Activated CD8-positive, alpha-beta T cell treated with anti-CD3 and anti-CD28 coated beads for 36 hours (primary cell): ENCODE measurements around the gene DRAM1. TPM values are rescaled to one million over a fixed set of nuclear protein-coding genes. Genes with fewer than 3 reads are reported as not detected.

Experiments used
- ATAC-seq: fragments of 200-7000 bp; cut with Tn5 transposase; one replicate; pipeline ENCODE4 v1.10.0; 2021; ENCODE audit warnings: mild to moderate bottlenecking, moderate library complexity
- CTCF ChIA-PET: fragments of 350-600 bp; sonication (Branson Sonifier 250); formaldehyde crosslinking; loops from one replicate; lab custom pipeline; 2021; ENCODE audit warnings: antibody characterized with exemption; lab: Charles Lee
- POLR2A ChIA-PET: fragments of 350-600 bp; sonication (Branson Sonifier 250); formaldehyde crosslinking; loops from one replicate; lab custom pipeline; 2021; ENCODE audit warnings: antibody characterized with exemption; lab: Charles Lee
- DNase-seq: peaks from one replicate; pipeline ENCODE4 v3.0.0-alpha.2; 2020
- H3K27ac Mint-ChIP-seq: one replicate; pipeline ENCODE4 v1.8.0; 2021; ENCODE audit warnings: mild to moderate bottlenecking, mixed read lengths
- H3K27me3 Mint-ChIP-seq: one replicate; pipeline ENCODE4 v1.8.0; 2021; ENCODE audit warnings: mixed read lengths
- H3K36me3 Mint-ChIP-seq: one replicate; pipeline ENCODE4 v1.8.0; 2021; ENCODE audit warnings: low read depth, mixed read lengths
- H3K4me1 Mint-ChIP-seq: one replicate; pipeline ENCODE4 v1.8.0; 2021; ENCODE audit warnings: low read depth, mixed read lengths
- H3K4me3 Mint-ChIP-seq: one replicate; pipeline ENCODE4 v1.8.0; 2021; ENCODE audit warnings: mild to moderate bottlenecking, moderate library complexity, mixed read lengths
- H3K9me3 Mint-ChIP-seq: one replicate; pipeline ENCODE4 v1.8.0; 2021; ENCODE audit warnings: mixed read lengths
- CTCF ChIP-seq: fragments of 200-600 bp; IDR thresholded peaks from one replicate; pipeline ENCODE4 v1.8.0; 2022; ENCODE audit warnings: antibody characterized with exemption, mild to moderate bottlenecking
- intact Hi-C: fragments of 100-400 bp; cut with micrococcal nuclease; formaldehyde crosslinking; loops from one replicate; pipeline ENCODE4 v1.10.0; 2022
- total RNA-seq, 2 experiments: library from RNA; stranded (reverse); gene quantifications; one replicate each; pipeline ENCODE4 v1.2.3, GENCODE V29; 2021

DRAM1 gene
- total RNA-seq, 2 experiments from 2014 or later: 3.8 to 4.3 TPM

- POLR2A ChIA-PET: no interaction called here
- Mint-ChIP-seq H3K27me3 (no peaks in the 10 kb centered on the region), H3K4me1 (peaks cover 3% of the 10 kb centered on the region), H3K36me3 (no peaks in the 10 kb centered on the region), H3K9me3 (no peaks in the 10 kb centered on the region), H3K4me3 (no peak overlapping the region), H3K27ac (no peak overlapping the region)
- DNase-seq (no peak), ATAC-seq (no peak)
- CTCF ChIA-PET: no interaction called here
- TF ChIP-seq CTCF: no peak
- intact Hi-C loops: no loop called here
Measured at GRCh38 chr12:101885912-101886561, 8.7 kb downstream of the DRAM1 start.

- H3K36me3 Mint-ChIP-seq: no peaks in the 10 kb centered on the region
- no peak overlapping the region for H3K27ac Mint-ChIP-seq
- H3K9me3 Mint-ChIP-seq: no peaks in the 10 kb centered on the region
- no peak overlapping the region for H3K4me3 Mint-ChIP-seq
- DNase-seq: no peak
- H3K27me3 Mint-ChIP-seq: no peaks in the 10 kb centered on the region
- TF ChIP-seq CTCF: no peak
- intact Hi-C loops: no loop called here
- no peaks in the 10 kb centered on the region for H3K4me1 Mint-ChIP-seq
- no peak for ATAC-seq
- ChIA-PET POLR2A (no interaction called here), CTCF (interaction anchor here (1.4 kb wide), 1 partner anchor 47 kb away, joined by 3 read pairs; no protein-coding TSS in a partner anchor)
Measured at GRCh38 chr12:101889211-101889752, 11.9 kb downstream of the DRAM1 start.

- Mint-ChIP-seq H3K36me3 (no peaks in the 10 kb centered on the region), H3K4me1 (no peaks in the 10 kb centered on the region), H3K4me3 (no peak overlapping the region), H3K9me3 (no peaks in the 10 kb centered on the region), H3K27me3 (no peaks in the 10 kb centered on the region), H3K27ac (no peak overlapping the region)
- ATAC-seq (no peak), DNase-seq (no peak)
- ChIA-PET POLR2A (no interaction called here), CTCF (interaction anchor here (1.0 to 1.4 kb wide), 3 partner anchors 21 to 118 kb away, joined by 3 read pairs; no protein-coding TSS in a partner anchor)
- TF ChIP-seq CTCF: no peak
- intact Hi-C loops: no loop called here
Measured at GRCh38 chr12:101891462-101891971, 14.1 kb downstream of the DRAM1 start.

- H3K27me3 Mint-ChIP-seq: no peaks in the 10 kb centered on the region
- intact Hi-C loops: no loop called here
- no peak overlapping the region for H3K27ac Mint-ChIP-seq
- no peaks in the 10 kb centered on the region for H3K36me3 Mint-ChIP-seq
- H3K4me1 Mint-ChIP-seq: no peaks in the 10 kb centered on the region
- no peak for TF ChIP-seq CTCF
- H3K9me3 Mint-ChIP-seq: no peaks in the 10 kb centered on the region
- no peak overlapping the region for H3K4me3 Mint-ChIP-seq
- DNase-seq (no peak), ATAC-seq (no peak)
- ChIA-PET POLR2A (no interaction called here), CTCF (interaction anchor here (0.9 to 1.1 kb wide), 2 partner anchors 20 to 133 kb away, joined by 3 read pairs; no protein-coding TSS in a partner anchor)
Measured at GRCh38 chr12:101892794-101893193, 15.4 kb downstream of the DRAM1 start.

- ChIA-PET CTCF (interaction anchor here (1.4 kb wide), 1 partner anchor 11 kb away, joined by 4 read pairs; no protein-coding TSS in a partner anchor), POLR2A (interaction anchor here (0.6 kb wide), 1 partner anchor 33 kb away, joined by 4 read pairs; no protein-coding TSS in a partner anchor)
- Mint-ChIP-seq H3K4me3 (no peak overlapping the region), H3K27me3 (no peaks in the 10 kb centered on the region), H3K9me3 (no peaks in the 10 kb centered on the region), H3K36me3 (peaks cover 2% of the 10 kb centered on the region), H3K4me1 (no peaks in the 10 kb centered on the region), H3K27ac (no peak overlapping the region)
- TF ChIP-seq CTCF: no peak
- intact Hi-C loops: no loop called here
- DNase-seq (no peak), ATAC-seq (no peak)
Measured at GRCh38 chr12:101901777-101902176, 24.4 kb downstream of the DRAM1 start.
